CD14-positive monocyte (primary cell): ENCODE data around the gene COLQ. TPM values are rescaled to one million over a fixed set of nuclear protein-coding genes. Genes with fewer than 3 reads are reported as not detected.
A peak's percentile ranks its signal among the peaks of the same experiment; 100 is the strongest.

Experiments
- DNase-seq, 3 donors: peaks; one replicate each; pipeline ENCODE4 v3.0.0-alpha.2; 2011 to 2022
- H2AFZ ChIP-seq: 2 replicates; pipeline ENCODE4 v1.6.0; 2012; ENCODE audit warnings: mild to moderate bottlenecking, low read depth, low read length, inconsistent platforms; ENCODE audit not compliant: insufficient read depth, poor library complexity, severe bottlenecking
- H3K27ac ChIP-seq, 2 donors: 1 replicate in 1 of 2; 2 replicates in 1 of 2; pipeline ENCODE4 v1.5.1; 2012 to 2013; ENCODE audit warnings: low read length in 2 of 2, control low read depth in 1 of 2, inconsistent platforms in 1 of 2, low read depth in 1 of 2, mild to moderate bottlenecking in 1 of 2
- H3K27me3 ChIP-seq, 2 donors: one replicate each; pipeline versions ENCODE4 v1.6.0 to v1.6.1; 2011 to 2013; ENCODE audit warnings: low read length in 2 of 2; ENCODE audit not compliant: control insufficient read depth in 2 of 2, insufficient read depth in 2 of 2
- H3K36me3 ChIP-seq, 2 donors: replicated peaks in 1 of 2; 1 replicate in 1 of 2; 2 replicates in 1 of 2; pipeline versions ENCODE4 v1.5.1 to v1.6.1; 2012 to 2013; ENCODE audit warnings: low read length in 2 of 2, control low read depth in 1 of 2, inconsistent platforms in 1 of 2, mild to moderate bottlenecking in 1 of 2; ENCODE audit not compliant: insufficient read depth in 2 of 2, control insufficient read depth in 1 of 2
- H3K4me1 ChIP-seq, 2 donors: 1 replicate in 1 of 2; 2 replicates in 1 of 2; pipeline versions ENCODE4 v1.5.1 to v1.6.1; 2012 to 2013; ENCODE audit warnings: low read length in 2 of 2, control low read depth in 1 of 2, inconsistent platforms in 1 of 2, mild to moderate bottlenecking in 1 of 2, moderate library complexity in 1 of 2; ENCODE audit not compliant: insufficient read depth in 2 of 2, control insufficient read depth in 1 of 2
- H3K4me2 ChIP-seq: replicated peaks from 2 replicates; pipeline ENCODE3; 2012; ENCODE audit warnings: low read length, moderate library complexity, mild to moderate bottlenecking; ENCODE audit not compliant: poor library complexity, severe bottlenecking; ENCODE audit errors: extremely low read depth
- H3K4me3 ChIP-seq, 3 experiments: fragments of 200-600 bp in 1 of 3; sonication (generic) in 1 of 3; replicated peaks in 1 of 3; 1 replicate in 2 of 3; 2 replicates in 1 of 3; pipeline ENCODE4 v1.5.1; 2011 to 2013; ENCODE audit warnings: low read length in 3 of 3, mild to moderate bottlenecking in 3 of 3, control low read depth in 2 of 3, low read depth in 2 of 3, inconsistent platforms in 1 of 3, moderate library complexity in 1 of 3
- H3K79me2 ChIP-seq: 2 replicates; pipeline ENCODE4 v1.6.0; 2012; ENCODE audit warnings: mild to moderate bottlenecking, control low read depth, inconsistent platforms, low read length, moderate library complexity; ENCODE audit not compliant: insufficient read depth
- H3K9ac ChIP-seq: 2 replicates; pipeline ENCODE4 v1.6.0; 2017; ENCODE audit warnings: low read length, mild to moderate bottlenecking; ENCODE audit not compliant: insufficient read depth, poor library complexity, severe bottlenecking
- H3K9me3 ChIP-seq, 2 donors: replicated peaks in 1 of 2; 1 replicate in 1 of 2; 2 replicates in 1 of 2; pipeline versions ENCODE4 v1.5.1 to v1.6.1; 2012 to 2013; ENCODE audit warnings: low read length in 2 of 2, control low read depth in 1 of 2; ENCODE audit not compliant: control insufficient read depth in 1 of 2, insufficient read depth in 1 of 2
- H4K20me1 ChIP-seq: 2 replicates; pipeline ENCODE4 v1.6.0; 2012; ENCODE audit warnings: mild to moderate bottlenecking, low read length, control low read depth, moderate library complexity; ENCODE audit not compliant: insufficient read depth
- H3K27ac Mint-ChIP-seq, 7 donors: one replicate each; pipeline ENCODE4 v1.8.0; 2020; ENCODE audit warnings: mild to moderate bottlenecking in 7 of 7, mixed read lengths in 7 of 7, moderate library complexity in 6 of 7, inconsistent platforms in 2 of 7
- H3K27me3 Mint-ChIP-seq, 3 donors: one replicate each; pipeline ENCODE4 v1.8.0; 2021 to 2022; ENCODE audit warnings: low read depth in 3 of 3, mild to moderate bottlenecking in 3 of 3, mixed read lengths in 3 of 3, moderate library complexity in 3 of 3, inconsistent platforms in 1 of 3
- H3K36me3 Mint-ChIP-seq, 2 donors: one replicate each; pipeline ENCODE4 v1.8.0; 2020; ENCODE audit warnings: mixed read lengths in 2 of 2, inconsistent platforms in 1 of 2, mild to moderate bottlenecking in 1 of 2
- H3K4me1 Mint-ChIP-seq: one replicate; pipeline ENCODE4 v1.8.0; 2020; ENCODE audit warnings: mild to moderate bottlenecking, mixed read lengths
- H3K4me3 Mint-ChIP-seq, 2 donors: one replicate each; pipeline ENCODE4 v1.8.0; 2020; ENCODE audit warnings: mild to moderate bottlenecking in 2 of 2, mixed read lengths in 2 of 2, moderate library complexity in 1 of 2
- H3K9me3 Mint-ChIP-seq, 7 donors: one replicate each; pipeline ENCODE4 v1.8.0; 2020 to 2022; ENCODE audit warnings: mixed read lengths in 7 of 7, mild to moderate bottlenecking in 6 of 7, moderate library complexity in 6 of 7, inconsistent platforms in 2 of 7
- CTCF ChIP-seq: fragments of 200-600 bp; IDR thresholded peaks from one replicate; pipeline ENCODE4 v1.8.0; 2022; ENCODE audit warnings: antibody characterized with exemption, mild to moderate bottlenecking
- WGBS: methylation state at CpG from one replicate; pipeline ENCODE4 v1.1.5; 2013; ENCODE audit warnings: missing lambda C conversion rate; ENCODE audit not compliant: insufficient coverage; 5-methylcytosine and 5-hydroxymethylcytosine counted together
- intact Hi-C, 2 donors: fragments of 100-400 bp; cut with micrococcal nuclease; formaldehyde crosslinking; loops; one replicate each; pipeline versions ENCODE4 v1.15.0 to v1.15.1; 2023
- polyA plus RNA-seq, 3 donors: library from polyadenylated mRNA; depleted of rRNA in 1 of 3; unstranded in 2 of 3; stranded (reverse) in 1 of 3; fragments of 300-500 nt in 2 of 3; fragments of >200 nt in 1 of 3; fragmentation: Illumina TruSeq in 2 of 3; gene quantifications; 1 replicate in 2 of 3; 2 replicates in 1 of 3; pipeline ENCODE4 v1.2.3, GENCODE V29; 2012 to 2021

Gene COLQ
- polyA plus RNA-seq, 3 donors: 0.23 to 1.9 (median 0.73) TPM

- H3K4me3 ChIP-seq: no peak overlapping the region
- H4K20me1 ChIP-seq: no peaks in the 10 kb centered on the region
- Mint-ChIP-seq H3K27me3 (no peaks in the 10 kb centered on the region), H3K4me1 (peaks cover 3% of the 10 kb centered on the region), H3K36me3 (peaks cover 64 to 75% of the 10 kb centered on the region in 2 donors), H3K9me3 (no peaks in the 10 kb centered on the region), H3K4me3 (no peak overlapping the region), H3K27ac (no peak overlapping the region)
- H3K4me2 ChIP-seq: no peak overlapping the region
- intact Hi-C loops: no loop called here
- H3K27ac ChIP-seq: peak overlapping the region in 1 of 2 donors; percentile 20
- WGBS: 100% methylated on average over 1 of the region's 5 CpGs
- peaks cover 43 to 79% of the 10 kb centered on the region in 2 donors for H3K36me3 ChIP-seq
- H3K9ac ChIP-seq: no peak overlapping the region
- no peaks in the 10 kb centered on the region for H3K79me2 ChIP-seq
- no peak overlapping the region for H2AFZ ChIP-seq
- peaks cover 3% of the 10 kb centered on the region in 2 donors for H3K4me1 ChIP-seq
- no peaks in the 10 kb centered on the region for H3K9me3 ChIP-seq
- TF ChIP-seq CTCF: no peak
- no peak for DNase-seq
- H3K27me3 ChIP-seq: no peaks in the 10 kb centered on the region
These were observed 41.1 kb upstream of the COLQ start for GRCh38 chr3:15562560-15562959.

- Histone ChIP-seq H3K36me3 (peaks cover 20 to 39% of the 10 kb centered on the region in 2 donors), H4K20me1 (no peaks in the 10 kb centered on the region), H3K4me1 (peaks cover 30 to 33% of the 10 kb centered on the region in 2 donors), H2AFZ (no peak overlapping the region), H3K9me3 (no peaks in the 10 kb centered on the region), H3K4me3 (no peak overlapping the region), H3K27me3 (no peaks in the 10 kb centered on the region), H3K9ac (no peak overlapping the region), H3K79me2 (no peaks in the 10 kb centered on the region), H3K27ac (no peak overlapping the region), H3K4me2 (no peak overlapping the region)
- peaks cover 0 to 2% (median 0%) of the 10 kb centered on the region in 3 donors for H3K27me3 Mint-ChIP-seq
- peak overlapping the region in 3 of 7 donors; percentile 21 to 41 (median 28) for H3K27ac Mint-ChIP-seq
- DNase-seq: no peak
- peaks cover 29% of the 10 kb centered on the region for H3K4me1 Mint-ChIP-seq
- 98% methylated on average over 5 of the region's 9 CpGs for WGBS
- peaks cover 40 to 43% of the 10 kb centered on the region in 2 donors for H3K36me3 Mint-ChIP-seq
- TF ChIP-seq CTCF: no peak
- intact Hi-C loops: loop anchor here (2.0 to 10.0 kb wide), 6 partner anchors 114 to 354 kb away; partner anchors contain the start of genes CAPN7 (in 2 of the 2), EAF1 (in 1 of the 2), METTL6 (in 1 of the 2) and SH3BP5 (in 1 of the 2)
- H3K9me3 Mint-ChIP-seq: no peaks in the 10 kb centered on the region
- H3K4me3 Mint-ChIP-seq: no peak overlapping the region
These were observed 37.1 kb upstream of the COLQ start for GRCh38 chr3:15558581-15558980.
